Measurements from ENCODE around the gene N4BP3. TPM values are rescaled to one million over a fixed set of nuclear protein-coding genes. Genes with fewer than 3 reads are reported as not detected.
A peak's percentile ranks its signal among the peaks of the same experiment; 100 is the strongest.

N4BP3 gene, protein sequence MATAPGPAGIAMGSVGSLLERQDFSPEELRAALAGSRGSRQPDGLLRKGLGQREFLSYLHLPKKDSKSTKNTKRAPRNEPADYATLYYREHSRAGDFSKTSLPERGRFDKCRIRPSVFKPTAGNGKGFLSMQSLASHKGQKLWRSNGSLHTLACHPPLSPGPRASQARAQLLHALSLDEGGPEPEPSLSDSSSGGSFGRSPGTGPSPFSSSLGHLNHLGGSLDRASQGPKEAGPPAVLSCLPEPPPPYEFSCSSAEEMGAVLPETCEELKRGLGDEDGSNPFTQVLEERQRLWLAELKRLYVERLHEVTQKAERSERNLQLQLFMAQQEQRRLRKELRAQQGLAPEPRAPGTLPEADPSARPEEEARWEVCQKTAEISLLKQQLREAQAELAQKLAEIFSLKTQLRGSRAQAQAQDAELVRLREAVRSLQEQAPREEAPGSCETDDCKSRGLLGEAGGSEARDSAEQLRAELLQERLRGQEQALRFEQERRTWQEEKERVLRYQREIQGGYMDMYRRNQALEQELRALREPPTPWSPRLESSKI
- total RNA-seq = 10 to 100 TPM in 1 of 3 donors, 1 to 10 TPM in 2; 5.6 to 16.9 (median 9.0) TPM
- 3.6 TPM for total RNA-seq (2013)

DNA sequence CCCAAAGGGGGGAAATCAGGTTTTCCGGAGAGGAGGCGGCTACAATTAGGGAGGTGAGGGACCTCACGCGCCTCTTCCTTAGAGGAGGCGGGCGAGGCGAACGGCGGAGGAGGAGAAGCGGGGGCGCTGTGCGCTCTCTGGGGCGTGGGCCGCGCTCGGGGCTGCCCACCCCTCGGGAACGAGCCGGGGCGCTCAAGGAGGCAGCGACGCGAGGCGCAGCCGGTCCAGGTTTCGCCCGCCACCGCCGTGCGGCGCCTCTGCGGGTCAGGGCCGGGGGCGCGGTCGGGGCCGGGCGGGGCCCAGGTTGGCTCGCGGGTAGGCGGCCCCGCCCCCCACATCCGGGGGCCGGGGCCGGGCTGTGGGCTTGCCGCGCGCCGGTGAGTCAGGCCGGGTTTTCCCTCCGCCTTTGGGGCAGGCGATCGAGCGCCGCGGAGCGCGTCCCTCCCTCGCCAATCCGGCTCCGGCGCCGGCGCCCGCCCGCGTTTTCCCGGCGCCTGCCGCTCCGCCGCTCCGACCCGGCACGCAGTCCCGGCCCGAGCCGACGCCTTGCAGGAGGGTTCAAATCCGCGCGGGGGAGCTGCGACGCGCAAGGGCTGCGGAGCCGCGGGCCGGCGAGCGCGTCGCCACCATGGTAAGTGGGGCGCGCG lies at the start of gene N4BP3:
Gene N4BP3, plus strand, starts transcription at position 392 of the 647 bp plus-strand sequence. CDS start 6,052 bp downstream, outside the sequence.
- Mint-ChIP-seq H3K4me3 (peak within 1 kb of the TSS; percentile 91), H3K36me3 (no peaks in the 10 kb centered on the region), H3K9me3 (no peaks in the 10 kb centered on the region), H3K4me1 (peaks cover 29 to 38% of the 10 kb centered on the region in 2 donors), H3K27ac (peak within 1 kb of the TSS; percentile 90 to 94), H3K27me3 (ENCODE audit: low read depth in 2 of 2) (peaks cover 8 to 25% of the 10 kb centered on the region in 2 donors)
- Histone ChIP-seq H3K9me3 (ENCODE audit: control insufficient read depth, insufficient read depth, low read length) (no peaks in the 10 kb centered on the region), H3K27me3 (ENCODE audit: control insufficient read depth, insufficient read depth, low read length) (peaks cover 2% of the 10 kb centered on the region), H3K36me3 (ENCODE audit: control insufficient read depth, insufficient read depth, low read length) (no peaks in the 10 kb centered on the region), H3K4me1 (ENCODE audit: control insufficient read depth, insufficient read depth, low read length) (peaks cover 61% of the 10 kb centered on the region), H3K27ac (ENCODE audit: low read length) (peak within 1 kb of the TSS; percentile 60), H3K4me3 (ENCODE audit: low read length) (peak within 1 kb of the TSS; percentile 41)
- TF ChIP-seq, protein P1, sequence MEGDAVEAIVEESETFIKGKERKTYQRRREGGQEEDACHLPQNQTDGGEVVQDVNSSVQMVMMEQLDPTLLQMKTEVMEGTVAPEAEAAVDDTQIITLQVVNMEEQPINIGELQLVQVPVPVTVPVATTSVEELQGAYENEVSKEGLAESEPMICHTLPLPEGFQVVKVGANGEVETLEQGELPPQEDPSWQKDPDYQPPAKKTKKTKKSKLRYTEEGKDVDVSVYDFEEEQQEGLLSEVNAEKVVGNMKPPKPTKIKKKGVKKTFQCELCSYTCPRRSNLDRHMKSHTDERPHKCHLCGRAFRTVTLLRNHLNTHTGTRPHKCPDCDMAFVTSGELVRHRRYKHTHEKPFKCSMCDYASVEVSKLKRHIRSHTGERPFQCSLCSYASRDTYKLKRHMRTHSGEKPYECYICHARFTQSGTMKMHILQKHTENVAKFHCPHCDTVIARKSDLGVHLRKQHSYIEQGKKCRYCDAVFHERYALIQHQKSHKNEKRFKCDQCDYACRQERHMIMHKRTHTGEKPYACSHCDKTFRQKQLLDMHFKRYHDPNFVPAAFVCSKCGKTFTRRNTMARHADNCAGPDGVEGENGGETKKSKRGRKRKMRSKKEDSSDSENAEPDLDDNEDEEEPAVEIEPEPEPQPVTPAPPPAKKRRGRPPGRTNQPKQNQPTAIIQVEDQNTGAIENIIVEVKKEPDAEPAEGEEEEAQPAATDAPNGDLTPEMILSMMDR (IDR thresholded peaks at IDR 0.05) = no peak
- ATAC-seq (peak; percentile 33 to 55 (median 49)), DNase-seq (peak; percentile 85 to 89)
- intact Hi-C loops (cut with micrococcal nuclease) = loop anchor here (10.0 kb wide), 1 partner anchor 122 kb away; the partner anchor contains the start of gene PHYKPL
- WGBS (ENCODE audit: insufficient coverage) = under 1% methylated on average over 96 of the region's 96 CpGs

DNA sequence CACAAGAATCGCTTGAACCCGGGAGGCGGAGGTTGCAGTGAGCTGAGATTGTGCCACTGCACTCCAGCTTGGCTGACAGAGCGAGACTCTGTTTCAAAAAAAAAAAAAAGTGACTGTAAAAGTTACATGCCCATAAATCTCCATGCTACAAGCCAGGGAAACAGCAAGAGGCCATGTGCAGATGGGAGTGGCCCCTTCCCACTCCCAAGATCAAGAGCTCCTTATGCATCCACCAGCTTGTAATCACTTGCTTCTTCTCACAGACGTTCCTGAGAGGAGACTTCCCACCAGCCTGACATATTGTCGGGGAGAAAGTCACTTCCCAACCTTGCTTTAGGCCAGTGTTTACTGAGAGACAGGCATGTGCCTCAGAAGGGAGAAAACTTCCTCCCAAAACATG lies 45.6 kb upstream of the N4BP3 start:
- Mint-ChIP-seq H3K27me3 (ENCODE audit: low read depth in 2 of 2) (peaks cover 8 to 10% of the 10 kb centered on the region in 2 donors), H3K4me1 (no peaks in the 10 kb centered on the region), H3K4me3 (no peak overlapping the region), H3K36me3 (no peaks in the 10 kb centered on the region), H3K9me3 (no peaks in the 10 kb centered on the region), H3K27ac (no peak overlapping the region)
- no peaks in the 10 kb centered on the region for H3K4me1 ChIP-seq (ENCODE audit: control insufficient read depth, insufficient read depth, low read length)
- 71% methylated on average over 6 of the region's 6 CpGs for WGBS (ENCODE audit: insufficient coverage)
- TF ChIP-seq, protein P1 (IDR thresholded peaks at IDR 0.05) = no peak
- no peak for DNase-seq
- H3K36me3 ChIP-seq (ENCODE audit: control insufficient read depth, insufficient read depth, low read length) = no peaks in the 10 kb centered on the region
- intact Hi-C loops (cut with micrococcal nuclease) = no loop called here
- no peaks in the 10 kb centered on the region for H3K9me3 ChIP-seq (ENCODE audit: control insufficient read depth, insufficient read depth, low read length)
- ATAC-seq = no peak
- no peak overlapping the region for H3K27ac ChIP-seq (ENCODE audit: low read length)
- no peak overlapping the region for H3K4me3 ChIP-seq (ENCODE audit: low read length)
- no peaks in the 10 kb centered on the region for H3K27me3 ChIP-seq (ENCODE audit: control insufficient read depth, insufficient read depth, low read length)

DNA sequence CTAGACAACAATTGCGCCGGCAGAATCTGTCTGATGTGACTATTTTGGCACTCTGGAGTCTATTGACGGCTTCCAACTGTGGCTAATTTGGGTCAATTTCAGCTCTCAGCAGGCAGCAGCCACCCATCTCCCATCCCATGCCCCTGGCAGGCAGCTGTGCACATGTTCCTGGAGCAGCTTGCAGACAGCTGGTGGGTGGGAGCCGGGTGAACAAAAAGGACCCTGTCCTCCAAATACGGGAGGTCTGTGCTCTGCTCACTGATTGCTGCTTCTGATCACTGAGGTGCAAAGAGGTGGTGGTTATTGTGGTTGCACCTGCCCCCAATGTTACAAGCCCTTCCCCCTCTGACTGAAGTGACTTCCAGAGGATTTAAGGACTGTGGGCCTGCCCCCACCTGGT lies 45.0 kb upstream of the N4BP3 start:
- H3K36me3 Mint-ChIP-seq = no peaks in the 10 kb centered on the region
- no peaks in the 10 kb centered on the region for H3K36me3 ChIP-seq (ENCODE audit: control insufficient read depth, insufficient read depth, low read length)
- H3K9me3 ChIP-seq (ENCODE audit: control insufficient read depth, insufficient read depth, low read length) = no peaks in the 10 kb centered on the region
- intact Hi-C loops (cut with micrococcal nuclease) = no loop called here
- no peak overlapping the region for H3K27ac ChIP-seq (ENCODE audit: low read length)
- no peaks in the 10 kb centered on the region for H3K4me1 Mint-ChIP-seq
- H3K4me3 Mint-ChIP-seq = no peak overlapping the region
- H3K27me3 ChIP-seq (ENCODE audit: control insufficient read depth, insufficient read depth, low read length) = no peaks in the 10 kb centered on the region
- H3K27me3 Mint-ChIP-seq (ENCODE audit: low read depth in 2 of 2) = peaks cover 7 to 8% of the 10 kb centered on the region in 2 donors
- DNase-seq (peak in 1 of 2 donors; percentile 30), ATAC-seq (no peak)
- H3K4me1 ChIP-seq (ENCODE audit: control insufficient read depth, insufficient read depth, low read length) = no peaks in the 10 kb centered on the region
- WGBS (ENCODE audit: insufficient coverage) = 34% methylated on average over 5 of the region's 5 CpGs
- TF ChIP-seq, protein P1 (IDR thresholded peaks at IDR 0.05) = no peak
- H3K9me3 Mint-ChIP-seq = no peaks in the 10 kb centered on the region
- no peak overlapping the region for H3K27ac Mint-ChIP-seq
- no peak overlapping the region for H3K4me3 ChIP-seq (ENCODE audit: low read length)
